ENCODE results near the gene ZNF662. TPM values are rescaled to one million over a fixed set of nuclear protein-coding genes. Genes with fewer than 3 reads are reported as not detected.
"Not testable (repeated sequence)": the region's sequence is repeated elsewhere in the genome, so short reads cannot be mapped to it uniquely, and the experiment has no call there.

ZNF662 gene
- total RNA-seq, 1 donor from 2014 or later: not detected

DNA sequence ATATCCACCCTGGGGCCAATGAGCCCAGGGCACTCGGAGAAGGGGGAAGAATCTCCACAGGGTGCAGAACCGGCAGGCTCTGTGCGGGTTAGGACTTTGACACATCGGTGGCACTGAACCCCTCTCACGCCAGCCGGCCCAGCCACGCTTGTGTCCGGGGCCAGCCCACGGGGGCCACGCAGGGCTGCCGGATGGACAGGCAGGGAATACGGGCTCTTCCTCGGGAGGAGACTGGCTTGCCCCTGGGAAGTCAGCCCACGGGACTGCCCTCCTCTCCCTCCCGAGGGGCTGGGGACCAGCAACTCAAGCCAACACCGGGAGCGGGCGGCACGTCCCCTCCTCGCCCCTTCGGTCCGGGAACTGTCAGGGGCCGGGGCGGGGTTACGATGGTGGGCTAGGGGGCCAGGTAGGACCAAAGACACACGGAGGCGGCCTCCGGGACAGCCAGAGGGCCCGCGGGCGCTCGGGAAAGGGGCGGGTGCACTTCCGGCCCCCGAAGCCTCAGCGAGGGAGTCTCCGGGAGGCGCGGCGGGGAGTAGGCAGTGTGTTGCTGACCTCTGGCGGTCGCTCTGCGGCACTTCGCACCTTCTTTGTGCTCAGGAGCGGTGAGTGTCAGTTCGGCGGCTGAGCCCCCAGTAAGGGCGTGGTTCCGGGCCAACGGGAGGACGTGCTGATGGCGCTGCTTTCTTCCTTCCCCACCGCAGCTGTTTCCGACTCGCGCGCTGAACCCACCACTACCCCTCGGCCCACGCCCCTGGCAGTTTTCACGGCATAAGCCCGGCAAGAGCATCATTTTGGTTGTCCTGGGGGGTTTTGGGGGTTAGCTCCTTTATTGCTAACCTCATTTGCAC is 25.1 kb upstream of the ZNF662 start:
- Mint-ChIP-seq H3K27ac (ENCODE audit: unreplicated experiment) (peak overlapping the region; percentile 70), H3K4me3 (ENCODE audit: unreplicated experiment) (peak overlapping the region; percentile 83), H3K27me3 (ENCODE audit: low read depth) (peaks cover 20% of the 10 kb centered on the region), H3K9me3 (ENCODE audit: low read depth) (no peaks in the 10 kb centered on the region), H3K4me1 (ENCODE audit: low read depth) (peaks cover 6% of the 10 kb centered on the region), H3K36me3 (ENCODE audit: low read depth) (no peaks in the 10 kb centered on the region)
- peak; percentile 92 for DNase-seq (ENCODE audit: low spot score)
- TF ChIP-seq, protein P1, sequence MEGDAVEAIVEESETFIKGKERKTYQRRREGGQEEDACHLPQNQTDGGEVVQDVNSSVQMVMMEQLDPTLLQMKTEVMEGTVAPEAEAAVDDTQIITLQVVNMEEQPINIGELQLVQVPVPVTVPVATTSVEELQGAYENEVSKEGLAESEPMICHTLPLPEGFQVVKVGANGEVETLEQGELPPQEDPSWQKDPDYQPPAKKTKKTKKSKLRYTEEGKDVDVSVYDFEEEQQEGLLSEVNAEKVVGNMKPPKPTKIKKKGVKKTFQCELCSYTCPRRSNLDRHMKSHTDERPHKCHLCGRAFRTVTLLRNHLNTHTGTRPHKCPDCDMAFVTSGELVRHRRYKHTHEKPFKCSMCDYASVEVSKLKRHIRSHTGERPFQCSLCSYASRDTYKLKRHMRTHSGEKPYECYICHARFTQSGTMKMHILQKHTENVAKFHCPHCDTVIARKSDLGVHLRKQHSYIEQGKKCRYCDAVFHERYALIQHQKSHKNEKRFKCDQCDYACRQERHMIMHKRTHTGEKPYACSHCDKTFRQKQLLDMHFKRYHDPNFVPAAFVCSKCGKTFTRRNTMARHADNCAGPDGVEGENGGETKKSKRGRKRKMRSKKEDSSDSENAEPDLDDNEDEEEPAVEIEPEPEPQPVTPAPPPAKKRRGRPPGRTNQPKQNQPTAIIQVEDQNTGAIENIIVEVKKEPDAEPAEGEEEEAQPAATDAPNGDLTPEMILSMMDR (IDR thresholded peaks at IDR 0.05): peak; percentile 96

DNA sequence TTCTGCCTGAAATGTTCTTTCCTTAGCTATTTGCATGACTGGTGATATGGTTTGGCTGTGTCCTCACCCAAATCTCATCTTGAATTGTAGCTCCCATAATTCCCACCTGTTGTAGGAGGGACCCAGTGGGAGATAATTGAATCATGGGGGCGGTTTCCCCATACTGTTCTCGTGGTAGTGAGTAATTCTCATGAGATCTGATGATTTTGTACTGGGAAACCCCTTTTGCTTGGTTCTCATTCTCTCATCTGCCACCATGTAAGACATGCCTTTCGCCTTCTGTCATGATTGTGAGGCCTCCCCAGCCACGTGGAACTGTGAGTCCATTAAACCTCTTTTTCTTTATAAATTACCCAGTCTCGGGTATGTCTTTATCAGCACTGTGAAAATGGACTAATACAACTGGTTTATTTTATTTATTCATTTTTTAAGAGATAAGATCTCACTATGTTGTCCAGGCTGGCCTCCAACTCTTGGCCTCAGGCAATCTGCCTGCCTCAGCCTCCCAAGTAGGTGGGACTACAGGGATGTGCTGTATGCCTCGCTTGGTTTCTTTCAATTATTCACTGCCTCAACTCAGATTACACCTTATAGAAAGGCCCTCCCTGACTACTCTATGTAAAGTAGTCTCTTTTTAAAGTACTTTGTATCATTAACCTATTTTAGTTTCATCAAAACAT is 22.6 kb upstream of the ZNF662 start:
- H3K27me3 Mint-ChIP-seq (ENCODE audit: low read depth): peaks cover 19% of the 10 kb centered on the region
- H3K4me1 Mint-ChIP-seq (ENCODE audit: low read depth); H3K27ac Mint-ChIP-seq (ENCODE audit: unreplicated experiment); H3K4me3 Mint-ChIP-seq (ENCODE audit: unreplicated experiment); H3K36me3 Mint-ChIP-seq (ENCODE audit: low read depth); H3K9me3 Mint-ChIP-seq (ENCODE audit: low read depth); DNase-seq (ENCODE audit: low spot score): not testable (repeated sequence)

DNA sequence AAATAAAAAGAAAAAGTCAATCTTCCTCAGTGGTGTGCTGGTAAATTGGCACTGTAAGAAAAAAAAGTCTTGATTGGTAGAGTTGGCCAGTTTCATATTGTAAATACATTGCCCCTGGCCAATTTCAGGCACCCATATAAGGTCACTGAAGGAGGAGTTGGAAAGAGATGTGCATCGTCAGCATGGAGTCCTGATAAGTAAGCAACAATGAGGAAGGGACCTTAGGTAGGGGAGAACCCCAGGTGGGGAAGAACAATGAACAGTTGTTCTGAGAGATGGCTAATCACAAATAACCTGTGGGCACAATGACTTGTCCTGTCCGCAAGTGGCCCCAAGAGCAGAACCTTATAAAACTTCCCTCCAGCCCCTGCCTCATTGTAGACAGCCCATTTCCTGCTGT is 21.6 kb upstream of the ZNF662 start:
- H3K4me1 Mint-ChIP-seq (ENCODE audit: low read depth): peaks cover 6% of the 10 kb centered on the region
- H3K9me3 Mint-ChIP-seq (ENCODE audit: low read depth): no peaks in the 10 kb centered on the region
- no peak for DNase-seq (ENCODE audit: low spot score)
- no peak overlapping the region for H3K4me3 Mint-ChIP-seq (ENCODE audit: unreplicated experiment)
- peaks cover 27% of the 10 kb centered on the region for H3K27me3 Mint-ChIP-seq (ENCODE audit: low read depth)
- TF ChIP-seq, protein P1 (IDR thresholded peaks at IDR 0.05): no peak
- no peaks in the 10 kb centered on the region for H3K36me3 Mint-ChIP-seq (ENCODE audit: low read depth)
- H3K27ac Mint-ChIP-seq (ENCODE audit: unreplicated experiment): no peak overlapping the region

DNA sequence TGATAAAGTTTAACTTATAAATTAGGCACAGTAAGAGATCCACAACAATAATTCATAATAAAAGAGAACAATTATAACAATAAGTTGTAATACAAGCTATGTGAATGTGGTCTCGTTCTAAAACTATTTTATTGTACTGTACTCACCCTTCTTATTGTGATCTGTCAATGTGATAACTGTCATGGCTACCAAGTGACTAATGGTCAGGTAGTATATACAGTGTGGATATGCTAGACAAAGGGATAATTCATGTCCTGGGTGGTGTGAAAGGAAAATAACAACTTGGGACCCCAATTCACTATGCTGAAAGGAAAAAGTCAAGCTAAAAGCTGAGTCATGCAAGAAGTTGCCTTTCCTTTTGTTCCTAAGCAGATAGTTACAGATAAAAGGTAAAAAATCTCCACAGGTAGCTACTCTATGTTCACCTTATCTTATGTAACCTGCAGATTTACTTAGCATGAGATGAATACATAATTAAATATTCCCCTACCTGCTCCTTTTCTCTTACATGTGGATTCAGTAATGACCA is 19.6 kb upstream of the ZNF662 start:
- DNase-seq (ENCODE audit: low spot score): no peak
- Mint-ChIP-seq H3K36me3 (ENCODE audit: low read depth) (no peaks in the 10 kb centered on the region), H3K27me3 (ENCODE audit: low read depth) (peaks cover 33% of the 10 kb centered on the region), H3K4me3 (ENCODE audit: unreplicated experiment) (no peak overlapping the region), H3K9me3 (ENCODE audit: low read depth) (no peaks in the 10 kb centered on the region), H3K4me1 (ENCODE audit: low read depth) (peaks cover 2% of the 10 kb centered on the region), H3K27ac (ENCODE audit: unreplicated experiment) (no peak overlapping the region)
- TF ChIP-seq, protein P1 (IDR thresholded peaks at IDR 0.05): no peak

DNA sequence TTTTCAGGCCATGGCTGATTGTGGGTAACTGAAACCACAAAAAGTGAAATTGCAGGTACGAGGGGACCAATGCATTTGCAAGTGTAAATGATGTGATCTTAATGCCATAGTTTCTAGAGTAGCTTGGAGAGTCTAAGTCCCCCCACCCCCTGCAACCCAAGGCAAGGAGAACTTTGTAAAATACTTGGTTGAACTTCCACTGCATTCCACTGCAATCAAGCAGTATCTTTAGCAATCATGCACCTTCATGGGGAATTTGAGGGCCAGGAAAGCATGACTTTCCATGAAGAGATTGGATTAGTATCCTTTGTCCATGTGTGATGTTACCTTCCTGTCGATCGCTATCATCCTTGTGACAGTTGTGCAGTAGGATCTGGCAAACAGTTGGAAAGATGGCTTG is 18.9 kb upstream of the ZNF662 start:
- Mint-ChIP-seq H3K4me1 (ENCODE audit: low read depth) (no peaks in the 10 kb centered on the region), H3K27ac (ENCODE audit: unreplicated experiment) (no peak overlapping the region), H3K9me3 (ENCODE audit: low read depth) (no peaks in the 10 kb centered on the region), H3K4me3 (ENCODE audit: unreplicated experiment) (no peak overlapping the region), H3K36me3 (ENCODE audit: low read depth) (no peaks in the 10 kb centered on the region), H3K27me3 (ENCODE audit: low read depth) (peaks cover 33% of the 10 kb centered on the region)
- TF ChIP-seq, protein P1 (IDR thresholded peaks at IDR 0.05): no peak
- DNase-seq (ENCODE audit: low spot score): no peak
